H9 (cell line): Measurements from ENCODE around the gene STK11IP. TPM values are rescaled to one million over a fixed set of nuclear protein-coding genes. Genes with fewer than 3 reads are reported as not detected.

Experiments
- DNase-seq: peaks from one replicate; pipeline ENCODE4 v3.0.0-alpha.2; 2017
- H2AFZ ChIP-seq: one replicate; pipeline ENCODE4 v1.6.1; 2013; ENCODE audit warnings: mild to moderate bottlenecking, low read length, control low read depth, moderate library complexity
- H2AK5ac ChIP-seq: 2 replicates; pipeline ENCODE4 v1.6.1; 2013; ENCODE audit warnings: low read length, control low read depth, mixed read lengths; ENCODE audit not compliant: insufficient read length
- H2BK120ac ChIP-seq: one replicate; pipeline ENCODE4 v1.6.1; 2013; ENCODE audit warnings: low read depth, mild to moderate bottlenecking, low read length, control low read depth, inconsistent platforms; ENCODE audit not compliant: poor library complexity, severe bottlenecking
- H2BK12ac ChIP-seq: 2 replicates; pipeline ENCODE4 v1.6.1; 2013; ENCODE audit warnings: low read length, control low read depth, mixed read lengths, low read depth; ENCODE audit not compliant: insufficient read length
- H2BK15ac ChIP-seq: 2 replicates; pipeline ENCODE4 v1.6.1; 2013; ENCODE audit warnings: low read depth, low read length, control low read depth
- H2BK20ac ChIP-seq: one replicate; pipeline ENCODE4 v1.6.1; 2013; ENCODE audit warnings: low read depth, mild to moderate bottlenecking, low read length, control low read depth, inconsistent platforms; ENCODE audit not compliant: poor library complexity, severe bottlenecking
- H2BK5ac ChIP-seq: 2 replicates; pipeline ENCODE4 v1.6.1; 2013; ENCODE audit warnings: low read length, control low read depth, mixed read lengths; ENCODE audit not compliant: insufficient read length
- H3K14ac ChIP-seq: 2 replicates; pipeline ENCODE4 v1.6.1; 2013; ENCODE audit warnings: low read length, control low read depth; ENCODE audit not compliant: insufficient read depth
- H3K18ac ChIP-seq: 2 replicates; pipeline ENCODE4 v1.6.1; 2013; ENCODE audit warnings: low read depth, mild to moderate bottlenecking, mixed read lengths, low read length, control low read depth; ENCODE audit not compliant: insufficient read length
- H3K23ac ChIP-seq: 2 replicates; pipeline ENCODE4 v1.6.1; 2013; ENCODE audit warnings: low read length, control low read depth, mixed read lengths, low read depth; ENCODE audit not compliant: insufficient read length
- H3K23me2 ChIP-seq: 2 replicates; pipeline ENCODE4 v1.6.1; 2013; ENCODE audit warnings: low read depth, mild to moderate bottlenecking, mixed read lengths, low read length, control low read depth; ENCODE audit not compliant: insufficient read length, poor library complexity, severe bottlenecking
- H3K27ac ChIP-seq: 2 replicates; pipeline ENCODE4 v1.5.1; 2013; ENCODE audit warnings: low read length, control low read depth, mixed read lengths, low read depth; ENCODE audit not compliant: insufficient read length
- H3K27me3 ChIP-seq: 2 replicates; pipeline ENCODE4 v1.6.1; 2013; ENCODE audit warnings: low read length, control low read depth, inconsistent platforms; ENCODE audit not compliant: insufficient read depth
- H3K4ac ChIP-seq: 2 replicates; pipeline ENCODE4 v1.6.1; 2013; ENCODE audit warnings: low read depth, mild to moderate bottlenecking, control low read depth, inconsistent platforms, low read length, moderate library complexity
- H3K4me1 ChIP-seq: 2 replicates; pipeline ENCODE4 v1.6.1; 2013; ENCODE audit warnings: low read length, control low read depth, inconsistent platforms; ENCODE audit not compliant: insufficient read depth
- H3K4me2 ChIP-seq: 2 replicates; pipeline ENCODE4 v1.6.1; 2013; ENCODE audit warnings: low read length, control low read depth, mixed read lengths; ENCODE audit not compliant: insufficient read length, insufficient read depth
- H3K56ac ChIP-seq: 2 replicates; pipeline ENCODE4 v1.6.1; 2013; ENCODE audit warnings: low read depth, mild to moderate bottlenecking, mixed read lengths, low read length, control low read depth; ENCODE audit not compliant: insufficient read length
- H3K79me1 ChIP-seq: 2 replicates; pipeline ENCODE4 v1.6.1; 2013; ENCODE audit warnings: low read depth, mild to moderate bottlenecking, moderate library complexity, low read length, control low read depth, inconsistent platforms; ENCODE audit not compliant: insufficient read depth, poor library complexity, severe bottlenecking
- H3K79me2 ChIP-seq: 2 replicates; pipeline ENCODE4 v1.6.1; 2013; ENCODE audit warnings: low read length, control low read depth, inconsistent platforms; ENCODE audit not compliant: insufficient read depth
- H3K9ac ChIP-seq: 2 replicates; pipeline ENCODE4 v1.6.1; 2013; ENCODE audit warnings: low read length, control low read depth, mixed read lengths; ENCODE audit not compliant: insufficient read length; ENCODE audit errors: extremely low read depth
- H3K9me3 ChIP-seq: one replicate; pipeline ENCODE4 v1.6.1; 2013; ENCODE audit warnings: low read depth, low read length, inconsistent platforms; ENCODE audit not compliant: control insufficient read depth
- H3T11ph ChIP-seq: one replicate; pipeline ENCODE4 v1.6.1; 2013; ENCODE audit warnings: mild to moderate bottlenecking, low read length, control low read depth, inconsistent platforms
- H4K20me1 ChIP-seq: one replicate; pipeline ENCODE4 v1.6.1; 2013; ENCODE audit not compliant: control insufficient read depth, insufficient read length, insufficient read depth
- H4K5ac ChIP-seq: 2 replicates; pipeline ENCODE4 v1.6.1; 2013; ENCODE audit warnings: low read depth, mild to moderate bottlenecking, mixed read lengths, low read length, control low read depth; ENCODE audit not compliant: insufficient read length
- H4K8ac ChIP-seq: replicated peaks from 2 replicates; pipeline ENCODE4 v1.6.1; 2013; ENCODE audit warnings: low read length, control low read depth, mixed read lengths, low read depth; ENCODE audit not compliant: insufficient read length
- H4K91ac ChIP-seq: 2 replicates; pipeline ENCODE4 v1.6.1; 2013; ENCODE audit warnings: low read depth, mild to moderate bottlenecking, moderate library complexity, mixed read lengths, low read length, control low read depth; ENCODE audit not compliant: insufficient read length
- H3K27ac Mint-ChIP-seq, 3 experiments: 2 replicates in 2 of 3; 3 replicates in 1 of 3; pipeline ENCODE4 v1.8.0; 2020 to 2021; ENCODE audit warnings: mixed read lengths in 3 of 3, mild to moderate bottlenecking in 1 of 3, moderate library complexity in 1 of 3
- H3K27me3 Mint-ChIP-seq: 2 replicates; pipeline ENCODE4 v1.8.0; 2021; ENCODE audit warnings: low read depth, mild to moderate bottlenecking, moderate library complexity, mixed read lengths
- H3K36me3 Mint-ChIP-seq, 3 experiments: 2 replicates in 2 of 3; 3 replicates in 1 of 3; pipeline ENCODE4 v1.8.0; 2020 to 2021; ENCODE audit warnings: low read depth in 3 of 3, mixed read lengths in 3 of 3; ENCODE audit not compliant: insufficient read depth in 1 of 3
- H3K4me1 Mint-ChIP-seq, 2 experiments: 2 replicates each; pipeline ENCODE4 v1.8.0; 2020; ENCODE audit warnings: mixed read lengths in 2 of 2
- H3K4me3 Mint-ChIP-seq, 2 experiments: 2 replicates in 1 of 2; 3 replicates in 1 of 2; pipeline ENCODE4 v1.8.0; 2020 to 2021; ENCODE audit warnings: mild to moderate bottlenecking in 2 of 2, mixed read lengths in 2 of 2, moderate library complexity in 1 of 2
- H3K9me3 Mint-ChIP-seq, 2 experiments: 2 replicates in 1 of 2; 3 replicates in 1 of 2; pipeline ENCODE4 v1.8.0; 2020; ENCODE audit warnings: mild to moderate bottlenecking in 2 of 2, mixed read lengths in 2 of 2, moderate library complexity in 1 of 2
- CTCF ChIP-seq: fragments of 200-600 bp; sonication (generic); conservative IDR thresholded peaks from 3 replicates; pipeline ENCODE4 v1.8.0; 2021; ENCODE audit warnings: antibody characterized with exemption, mild to moderate bottlenecking
- WGBS: extraction: QIAGEN DNeasy Blood & Tissue Kit; methylation state at CpG from one replicate; pipeline ENCODE4 v1.1.7; 2013; ENCODE audit warnings: missing lambda C conversion rate, low lambda C conversion rate, mixed read lengths; ENCODE audit not compliant: insufficient read length; ENCODE audit errors: extremely low coverage; 5-methylcytosine and 5-hydroxymethylcytosine counted together
- total RNA-seq: library from RNA; stranded (reverse); gene quantifications from 2 replicates; pipeline ENCODE4 v1.2.1, GENCODE V29; 2021

STK11IP gene
- total RNA-seq, 1 experiment from 2014 or later: 31.1 TPM

GRCh38 chr2:219661197-219661954, 63.7 kb downstream of the STK11IP start:
- H3K27me3 ChIP-seq: no peaks in the 10 kb centered on the region
- Mint-ChIP-seq H3K4me3 (no peak overlapping the region), H3K4me1 (peaks cover 16 to 23% of the 10 kb centered on the region in 2 experiments), H3K9me3 (peaks cover 15 to 19% of the 10 kb centered on the region in 2 experiments), H3K27ac (0 out of 7 replicates have a peak overlapping the region, but pooled peaks of 1 of the 3 experiments have one; percentile 7), H3K27me3 (no peaks in the 10 kb centered on the region; the same call in 1 of the 2 replicates), H3K36me3 (peaks cover 3 to 15% (median 13%) of the 10 kb centered on the region in 3 experiments; a peak in 6 of 7 replicates)
- no peak overlapping the region for H2BK12ac ChIP-seq
- no peaks in the 10 kb centered on the region for H3K79me2 ChIP-seq
- H3K9me3 ChIP-seq: no peaks in the 10 kb centered on the region
- H2AK5ac ChIP-seq: no peak overlapping the region
- DNase-seq: no peak
- no peak overlapping the region for H2BK15ac ChIP-seq
- no peak overlapping the region for H3K4me2 ChIP-seq
- H4K5ac ChIP-seq: no peak overlapping the region
- H3K79me1 ChIP-seq: no peaks in the 10 kb centered on the region
- no peak overlapping the region for H3K9ac ChIP-seq
- H3K23me2 ChIP-seq: no peaks in the 10 kb centered on the region
- H2BK5ac ChIP-seq: no peak overlapping the region
- no peak overlapping the region for H4K91ac ChIP-seq
- H4K20me1 ChIP-seq: no peaks in the 10 kb centered on the region
- H2BK20ac ChIP-seq: no peak overlapping the region
- H2BK120ac ChIP-seq: no peak overlapping the region
- H2AFZ ChIP-seq: no peak overlapping the region
- H3K27ac ChIP-seq: no peak overlapping the region
- H3K23ac ChIP-seq: no peak overlapping the region
- H3T11ph ChIP-seq: no peak overlapping the region
- H4K8ac ChIP-seq: no peak overlapping the region
- WGBS: no CpG with 5 or more reads among the region's 7 CpGs
- no peak for TF ChIP-seq CTCF
- H3K18ac ChIP-seq: no peak overlapping the region
- no peak overlapping the region for H3K56ac ChIP-seq
- H3K4me1 ChIP-seq: no peaks in the 10 kb centered on the region
- no peak overlapping the region for H3K14ac ChIP-seq
- no peak overlapping the region for H3K4ac ChIP-seq
